Measurements from ENCODE around the gene UBN2.

Gene UBN2

GRCh38 chr7:139339025-139339424 lies 108.0 kb downstream of the UBN2 start:
- H3K4me3 Mint-ChIP-seq: peak overlapping the region; percentile 95
- H3K9me3 Mint-ChIP-seq: peaks cover 6% of the 10 kb centered on the region
- H3K27me3 Mint-ChIP-seq: peaks cover 3% of the 10 kb centered on the region
- H3K27ac Mint-ChIP-seq: peak overlapping the region; percentile 100
- peaks cover 34% of the 10 kb centered on the region for H3K36me3 Mint-ChIP-seq (ENCODE audit: low read depth)
- H3K4me1 Mint-ChIP-seq (ENCODE audit: low read depth): peaks cover 30% of the 10 kb centered on the region
- no peak for DNase-seq

- peaks cover 36% of the 10 kb centered on the region for H3K36me3 Mint-ChIP-seq (ENCODE audit: low read depth)
- H3K27ac Mint-ChIP-seq: peak overlapping the region; percentile 100
- no peak for DNase-seq
- H3K4me3 Mint-ChIP-seq: peak overlapping the region; percentile 95
- H3K9me3 Mint-ChIP-seq: peaks cover 6% of the 10 kb centered on the region
- peaks cover 34% of the 10 kb centered on the region for H3K4me1 Mint-ChIP-seq (ENCODE audit: low read depth)
- peaks cover 3% of the 10 kb centered on the region for H3K27me3 Mint-ChIP-seq
These were observed 108.6 kb downstream of the UBN2 start for GRCh38 chr7:139339698-139340036.

GRCh38 chr7:139340037-139340807 lies 109.2 kb downstream of the UBN2 start:
- Mint-ChIP-seq H3K9me3 (peaks cover 6% of the 10 kb centered on the region), H3K27ac (peak overlapping the region; percentile 100), H3K36me3 (ENCODE audit: low read depth) (peaks cover 41% of the 10 kb centered on the region), H3K27me3 (peaks cover 3% of the 10 kb centered on the region), H3K4me1 (ENCODE audit: low read depth) (peaks cover 35% of the 10 kb centered on the region), H3K4me3 (peak overlapping the region; percentile 95)
- DNase-seq: peak; percentile 98

GRCh38 chr7:139340808-139341057 lies 109.7 kb downstream of the UBN2 start:
- no peak for DNase-seq
- peak overlapping the region; percentile 95 for H3K4me3 Mint-ChIP-seq
- peaks cover 35% of the 10 kb centered on the region for H3K4me1 Mint-ChIP-seq (ENCODE audit: low read depth)
- peaks cover 6% of the 10 kb centered on the region for H3K9me3 Mint-ChIP-seq
- H3K27me3 Mint-ChIP-seq: peaks cover 3% of the 10 kb centered on the region
- peak overlapping the region; percentile 100 for H3K27ac Mint-ChIP-seq
- peaks cover 44% of the 10 kb centered on the region for H3K36me3 Mint-ChIP-seq (ENCODE audit: low read depth)

- peaks cover 6% of the 10 kb centered on the region for H3K9me3 Mint-ChIP-seq
- peaks cover 45% of the 10 kb centered on the region for H3K36me3 Mint-ChIP-seq (ENCODE audit: low read depth)
- peak within 1 kb of the TSS; percentile 95 for H3K4me3 Mint-ChIP-seq
- peak within 1 kb of the TSS; percentile 100 for H3K27ac Mint-ChIP-seq
- peak; percentile 90 for DNase-seq
- H3K4me1 Mint-ChIP-seq (ENCODE audit: low read depth): peaks cover 35% of the 10 kb centered on the region
- peaks cover 3% of the 10 kb centered on the region for H3K27me3 Mint-ChIP-seq
These were observed 110.2 kb downstream of the UBN2 start, which contains the start of gene FMC1 for GRCh38 chr7:139341058-139341775. FMC1 (plus strand) TSS chr7:139341337; CDS start chr7:139341385, 48 bp downstream.

GRCh38 chr7:139341776-139342226 lies 110.8 kb downstream of the UBN2 start:
- Mint-ChIP-seq H3K27ac (peak overlapping the region; percentile 100), H3K4me1 (ENCODE audit: low read depth) (peaks cover 35% of the 10 kb centered on the region), H3K4me3 (peak overlapping the region; percentile 95), H3K9me3 (peaks cover 6% of the 10 kb centered on the region), H3K36me3 (ENCODE audit: low read depth) (peaks cover 51% of the 10 kb centered on the region), H3K27me3 (peaks cover 3% of the 10 kb centered on the region)
- DNase-seq: no peak

GRCh38 chr7:139345042-139345441 lies 114.0 kb downstream of the UBN2 start:
- Mint-ChIP-seq H3K27me3 (peaks cover 3% of the 10 kb centered on the region), H3K4me3 (no peak overlapping the region), H3K9me3 (no peaks in the 10 kb centered on the region), H3K27ac (no peak overlapping the region), H3K4me1 (ENCODE audit: low read depth) (peaks cover 30% of the 10 kb centered on the region), H3K36me3 (ENCODE audit: low read depth) (peaks cover 59% of the 10 kb centered on the region)
- no peak for DNase-seq

GRCh38 chr7:139351027-139351426 lies 120.0 kb downstream of the UBN2 start:
- Mint-ChIP-seq H3K36me3 (ENCODE audit: low read depth) (peaks cover 44% of the 10 kb centered on the region), H3K4me1 (ENCODE audit: low read depth) (no peaks in the 10 kb centered on the region), H3K27me3 (no peaks in the 10 kb centered on the region), H3K27ac (no peak overlapping the region), H3K9me3 (no peaks in the 10 kb centered on the region), H3K4me3 (no peak overlapping the region)
- no peak for DNase-seq

- DNase-seq: no peak
- H3K9me3 Mint-ChIP-seq: no peaks in the 10 kb centered on the region
- H3K4me3 Mint-ChIP-seq: no peak overlapping the region
- H3K36me3 Mint-ChIP-seq (ENCODE audit: low read depth): peaks cover 45% of the 10 kb centered on the region
- no peak overlapping the region for H3K27ac Mint-ChIP-seq
- peaks cover 10% of the 10 kb centered on the region for H3K4me1 Mint-ChIP-seq (ENCODE audit: low read depth)
- H3K27me3 Mint-ChIP-seq: no peaks in the 10 kb centered on the region
These were observed 123.7 kb downstream of the UBN2 start for GRCh38 chr7:139354729-139355128.

GRCh38 chr7:139355320-139355719 lies 124.3 kb downstream of the UBN2 start:
- Mint-ChIP-seq H3K4me1 (ENCODE audit: low read depth) (peaks cover 10% of the 10 kb centered on the region), H3K36me3 (ENCODE audit: low read depth) (peaks cover 45% of the 10 kb centered on the region), H3K9me3 (no peaks in the 10 kb centered on the region), H3K27me3 (no peaks in the 10 kb centered on the region), H3K27ac (peak overlapping the region; percentile 44), H3K4me3 (no peak overlapping the region)
- no peak for DNase-seq

Data from activated T-cell treated with anti-CD3 and anti-CD28 coated beads, Interleukin-2, amount 50 U/mL, for 24 hours (primary cell).